T-helper 17 cell (primary cell): ENCODE data around the gene CEMIP2. TPM values are rescaled to one million over a fixed set of nuclear protein-coding genes. Genes with fewer than 3 reads are reported as not detected.
A peak's percentile ranks its signal among the peaks of the same experiment; 100 is the strongest.

Experiments used
- ATAC-seq: fragments of 150-1000 bp; cut with Tn5 transposase; 2 replicates; pipeline ENCODE4 v1.10.0; 2021; ENCODE audit warnings: mild to moderate bottlenecking, moderate library complexity
- DNase-seq, 3 donors: peaks; one replicate each; pipeline versions ENCODE4 v3.0.0 to v3.0.0-alpha.2; 2020 to 2021
- H3K9me3 ChIP-seq: one replicate; pipeline ENCODE4 v1.7.0; 2013; ENCODE audit warnings: low read length, mild to moderate bottlenecking; ENCODE audit not compliant: control insufficient read depth, poor library complexity, severe bottlenecking
- H3K27ac Mint-ChIP-seq: one replicate; pipeline ENCODE4 v1.8.0; 2022; ENCODE audit warnings: mild to moderate bottlenecking, moderate library complexity, mixed read lengths
- H3K27me3 Mint-ChIP-seq: one replicate; pipeline ENCODE4 v1.8.0; 2022; ENCODE audit warnings: mixed read lengths
- H3K36me3 Mint-ChIP-seq: one replicate; pipeline ENCODE4 v1.8.0; 2022; ENCODE audit warnings: low read depth, mixed read lengths
- H3K4me1 Mint-ChIP-seq: one replicate; pipeline ENCODE4 v1.8.0; 2022; ENCODE audit warnings: mild to moderate bottlenecking, mixed read lengths
- H3K4me3 Mint-ChIP-seq: one replicate; pipeline ENCODE4 v1.8.0; 2022; ENCODE audit warnings: mild to moderate bottlenecking, moderate library complexity, mixed read lengths
- total RNA-seq, 4 donors: library from RNA in 2 of 4; stranded (reverse) in 2 of 4; gene quantifications; one replicate each; pipeline ENCODE4 v1.2.3 and lab custom pipeline; 2022 to 2026

CEMIP2 gene
- total RNA-seq, 2 donors from 2014 or later = 129 to 240 TPM

DNA sequence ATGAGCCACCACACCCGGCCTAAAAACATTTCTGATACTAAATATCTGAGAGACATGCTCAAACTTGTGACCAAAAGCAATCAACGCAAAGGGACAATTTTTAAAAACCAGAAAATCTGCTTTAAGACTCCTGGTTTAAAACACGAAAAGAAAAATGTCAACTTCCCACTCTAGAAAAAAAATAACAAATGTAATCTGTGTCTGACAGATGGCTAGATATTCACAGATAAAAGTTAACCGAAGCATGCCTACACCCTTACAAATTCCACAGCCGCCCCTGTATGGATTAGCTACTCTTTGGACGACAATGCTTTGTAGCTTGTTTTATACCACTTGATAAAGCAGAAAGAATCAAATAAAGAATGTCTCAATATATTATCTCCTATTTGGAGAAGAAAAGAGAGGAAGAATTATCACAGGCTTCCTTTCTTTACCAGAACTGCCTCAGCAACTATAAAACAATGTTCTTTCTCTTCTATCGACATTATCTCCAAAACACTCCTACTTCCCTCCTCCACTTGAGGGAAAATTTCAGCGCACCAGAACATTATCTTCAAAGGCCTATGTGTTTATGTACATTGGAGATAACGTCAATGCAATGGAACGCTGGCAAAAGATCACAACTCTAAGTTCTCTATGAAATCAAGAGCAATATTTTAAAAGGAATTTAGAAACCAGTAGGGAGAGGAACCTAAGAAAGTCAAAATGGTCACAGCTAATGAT lies 26.2 kb downstream of the CEMIP2 start:
- Mint-ChIP-seq H3K36me3 (peaks cover 7% of the 10 kb centered on the region), H3K4me1 (peaks cover 11% of the 10 kb centered on the region), H3K4me3 (no peak overlapping the region), H3K27me3 (no peaks in the 10 kb centered on the region), H3K27ac (no peak overlapping the region)
- DNase-seq (no peak), ATAC-seq (no peak)
- no peaks in the 10 kb centered on the region for H3K9me3 ChIP-seq

DNA sequence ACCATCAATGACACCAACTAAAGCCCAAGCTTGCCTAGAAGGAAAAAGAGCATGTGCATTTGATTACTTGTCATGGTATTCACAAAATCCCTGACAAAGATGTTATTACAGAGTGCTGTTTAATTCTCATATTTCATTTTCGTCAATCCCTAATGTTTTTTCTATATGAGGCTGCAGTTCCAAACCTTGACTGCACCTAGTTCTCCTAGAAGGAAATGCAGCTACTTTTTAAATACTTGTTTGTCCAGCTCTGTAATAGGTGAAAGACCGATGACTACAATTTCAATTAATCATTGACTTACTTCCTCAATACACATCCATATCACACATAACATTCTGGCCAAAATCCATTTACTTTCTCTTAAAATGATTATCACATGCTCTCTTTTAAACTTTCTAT lies 28.1 kb downstream of the CEMIP2 start:
- H3K9me3 ChIP-seq = no peaks in the 10 kb centered on the region
- Mint-ChIP-seq H3K4me3 (peak overlapping the region; percentile 36), H3K27ac (no peak overlapping the region), H3K36me3 (peaks cover 5% of the 10 kb centered on the region), H3K4me1 (peaks cover 14% of the 10 kb centered on the region), H3K27me3 (no peaks in the 10 kb centered on the region)
- DNase-seq = no peak
- ATAC-seq = no peak

DNA sequence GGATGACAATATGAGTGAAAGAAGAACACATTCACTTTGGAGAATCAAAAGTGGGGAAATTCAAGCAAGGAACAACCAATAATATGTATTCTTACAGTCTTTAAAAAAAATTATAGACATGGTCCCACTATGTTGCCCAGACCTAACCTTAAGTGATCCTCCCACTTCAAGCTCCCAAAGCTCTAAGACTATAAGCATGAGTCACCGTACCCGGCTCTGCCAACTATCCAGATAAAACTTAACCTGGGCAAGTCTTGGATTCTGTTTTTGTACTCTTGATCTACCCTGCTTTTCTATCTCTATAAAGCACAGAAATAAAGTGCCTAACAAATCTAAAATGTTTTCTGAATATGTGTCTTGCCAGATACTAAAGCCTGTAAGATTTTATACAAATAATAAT lies 30.9 kb downstream of the CEMIP2 start:
- H3K27ac Mint-ChIP-seq = no peak overlapping the region
- no peaks in the 10 kb centered on the region for H3K27me3 Mint-ChIP-seq
- DNase-seq = no peak
- no peaks in the 10 kb centered on the region for H3K9me3 ChIP-seq
- peaks cover 8% of the 10 kb centered on the region for H3K36me3 Mint-ChIP-seq
- H3K4me3 Mint-ChIP-seq = no peak overlapping the region
- no peak for ATAC-seq
- peaks cover 11% of the 10 kb centered on the region for H3K4me1 Mint-ChIP-seq

DNA sequence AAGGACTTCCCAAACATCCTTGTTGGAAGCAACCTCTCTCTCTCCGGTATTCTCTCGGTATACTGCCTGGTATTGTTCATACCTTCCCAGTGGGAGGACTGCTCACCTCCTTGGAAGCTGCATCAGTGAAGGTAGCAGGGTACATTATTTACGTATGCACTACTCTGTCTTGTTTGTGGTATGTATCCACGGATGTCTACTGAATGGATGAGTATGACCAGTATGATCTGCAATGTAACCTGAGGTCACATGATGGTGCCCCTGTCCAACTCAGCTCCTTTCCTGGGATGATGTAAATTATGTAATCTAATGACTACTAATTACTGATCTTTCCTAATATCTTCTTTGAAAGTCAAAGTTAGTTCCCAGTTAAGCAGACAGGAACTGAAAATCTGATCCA lies 32.1 kb downstream of the CEMIP2 start:
- no peak for ATAC-seq
- no peaks in the 10 kb centered on the region for H3K9me3 ChIP-seq
- peaks cover 7% of the 10 kb centered on the region for H3K4me1 Mint-ChIP-seq
- peaks cover 10% of the 10 kb centered on the region for H3K36me3 Mint-ChIP-seq
- no peaks in the 10 kb centered on the region for H3K27me3 Mint-ChIP-seq
- no peak overlapping the region for H3K27ac Mint-ChIP-seq
- DNase-seq = no peak
- H3K4me3 Mint-ChIP-seq = no peak overlapping the region

DNA sequence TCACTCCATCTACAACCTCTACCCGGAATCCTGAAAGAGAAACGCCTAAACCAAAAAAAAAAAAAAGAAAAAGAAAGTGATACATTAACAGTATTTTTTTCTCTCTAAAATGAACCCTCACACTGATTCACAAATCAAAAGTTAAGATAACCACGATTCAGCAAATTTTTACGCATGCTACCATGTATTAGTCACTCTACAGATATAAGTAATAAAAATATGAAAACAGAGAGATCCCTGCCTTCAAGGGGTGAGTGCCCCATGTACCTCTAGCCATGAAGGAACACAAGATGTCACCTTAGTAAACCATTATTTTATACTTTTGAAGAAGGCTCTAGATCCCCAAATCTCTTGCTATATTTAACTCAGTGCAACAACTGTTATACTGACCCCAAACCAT lies 33.4 kb downstream of the CEMIP2 start:
- Mint-ChIP-seq H3K36me3 (peaks cover 12% of the 10 kb centered on the region), H3K4me1 (peaks cover 8% of the 10 kb centered on the region)
- no peak for DNase-seq

DNA sequence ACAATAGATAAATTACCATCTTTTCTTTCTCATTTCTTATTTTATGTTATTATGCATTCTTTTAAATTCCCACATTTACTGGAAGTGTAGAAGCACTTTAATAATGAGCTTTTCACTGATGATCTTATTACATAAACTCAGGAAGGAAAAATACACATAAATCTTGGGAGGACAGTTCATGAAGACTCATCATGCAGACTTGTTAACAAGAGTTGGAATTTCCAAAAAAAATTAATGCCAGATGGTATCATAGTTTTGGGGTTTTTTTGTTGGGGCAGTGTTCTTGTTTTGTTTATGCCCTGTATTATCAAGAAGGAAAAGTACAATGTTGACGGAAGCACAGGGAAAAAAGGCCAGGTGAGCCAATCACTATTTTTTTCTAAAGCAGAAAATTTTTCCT lies 35.1 kb downstream of the CEMIP2 start:
- DNase-seq (no peak), ATAC-seq (no peak)
- Mint-ChIP-seq H3K4me1 (peaks cover 12% of the 10 kb centered on the region), H3K36me3 (peaks cover 16% of the 10 kb centered on the region), H3K27ac (peak overlapping the region; percentile 1), H3K4me3 (no peak overlapping the region), H3K27me3 (no peaks in the 10 kb centered on the region)
- no peaks in the 10 kb centered on the region for H3K9me3 ChIP-seq

More for the DNA sequence above, 33.4 kb downstream of the CEMIP2 start:
- H3K27me3 Mint-ChIP-seq = no peaks in the 10 kb centered on the region
- ATAC-seq = no peak
- H3K27ac Mint-ChIP-seq = peak overlapping the region; percentile 54
- no peak overlapping the region for H3K4me3 Mint-ChIP-seq
- H3K9me3 ChIP-seq = no peaks in the 10 kb centered on the region

DNA sequence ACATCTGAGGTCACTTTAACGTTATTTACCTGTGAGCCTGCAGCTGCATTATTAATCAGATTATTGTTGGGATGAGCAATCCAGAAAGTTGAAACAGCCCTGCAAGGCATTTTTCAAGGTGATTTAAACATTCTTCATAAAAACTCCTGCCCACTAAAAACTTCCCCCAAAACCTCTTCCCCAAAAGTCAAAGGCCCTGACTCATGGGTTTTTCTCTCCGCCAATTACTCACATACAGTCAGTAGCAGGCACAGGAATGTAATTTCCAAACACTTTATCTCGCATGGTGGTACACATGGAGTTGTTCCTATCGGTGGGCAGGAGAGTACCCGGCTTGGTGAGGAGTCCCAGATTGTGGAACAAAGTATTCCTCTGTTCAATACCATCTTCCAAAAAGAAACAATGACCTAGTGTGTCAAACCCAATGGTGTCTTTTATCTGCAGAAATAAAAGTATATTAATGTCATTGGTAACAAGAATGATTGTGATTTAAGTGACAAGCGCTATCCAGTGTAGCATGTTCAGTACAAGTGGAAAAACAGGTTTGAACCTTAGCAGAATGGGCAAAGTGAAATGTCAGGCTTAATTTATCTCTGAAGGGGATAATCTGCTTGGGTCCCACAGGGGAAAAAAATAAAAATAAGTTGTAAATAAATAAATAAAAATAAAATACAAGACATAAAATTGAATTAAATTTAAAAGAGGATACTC lies 38.3 kb downstream of the CEMIP2 start:
- Mint-ChIP-seq H3K27ac (no peak overlapping the region), H3K4me3 (no peak overlapping the region), H3K4me1 (peaks cover 7% of the 10 kb centered on the region), H3K27me3 (no peaks in the 10 kb centered on the region), H3K36me3 (peaks cover 18% of the 10 kb centered on the region)
- DNase-seq = no peak
- ATAC-seq = no peak
- H3K9me3 ChIP-seq = no peaks in the 10 kb centered on the region

DNA sequence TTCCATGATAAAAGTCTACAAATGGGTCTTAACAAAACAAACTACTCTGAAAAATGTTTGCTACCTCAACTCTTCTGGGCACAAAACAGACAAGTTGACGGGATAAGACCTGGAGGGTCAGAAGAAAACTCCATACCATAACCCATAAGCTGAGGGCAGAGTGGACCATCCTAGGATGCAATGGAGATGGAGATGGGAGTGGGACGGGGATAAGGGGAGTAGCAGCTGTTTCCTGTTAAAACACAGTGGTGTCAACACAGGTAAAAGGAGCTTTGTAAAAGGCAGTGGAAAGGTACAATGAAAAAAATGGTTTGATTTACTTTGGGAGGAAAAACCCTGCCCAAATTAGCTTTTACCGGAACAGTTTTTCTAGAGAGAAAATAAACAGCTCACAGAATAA lies 41.6 kb downstream of the CEMIP2 start:
- ATAC-seq (no peak), DNase-seq (no peak)
- H3K4me3 Mint-ChIP-seq = no peak overlapping the region
- peaks cover 8% of the 10 kb centered on the region for H3K4me1 Mint-ChIP-seq
- H3K36me3 Mint-ChIP-seq = peaks cover 21% of the 10 kb centered on the region
- peak overlapping the region; percentile 49 for H3K27ac Mint-ChIP-seq
- H3K9me3 ChIP-seq = no peaks in the 10 kb centered on the region
- H3K27me3 Mint-ChIP-seq = no peaks in the 10 kb centered on the region

DNA sequence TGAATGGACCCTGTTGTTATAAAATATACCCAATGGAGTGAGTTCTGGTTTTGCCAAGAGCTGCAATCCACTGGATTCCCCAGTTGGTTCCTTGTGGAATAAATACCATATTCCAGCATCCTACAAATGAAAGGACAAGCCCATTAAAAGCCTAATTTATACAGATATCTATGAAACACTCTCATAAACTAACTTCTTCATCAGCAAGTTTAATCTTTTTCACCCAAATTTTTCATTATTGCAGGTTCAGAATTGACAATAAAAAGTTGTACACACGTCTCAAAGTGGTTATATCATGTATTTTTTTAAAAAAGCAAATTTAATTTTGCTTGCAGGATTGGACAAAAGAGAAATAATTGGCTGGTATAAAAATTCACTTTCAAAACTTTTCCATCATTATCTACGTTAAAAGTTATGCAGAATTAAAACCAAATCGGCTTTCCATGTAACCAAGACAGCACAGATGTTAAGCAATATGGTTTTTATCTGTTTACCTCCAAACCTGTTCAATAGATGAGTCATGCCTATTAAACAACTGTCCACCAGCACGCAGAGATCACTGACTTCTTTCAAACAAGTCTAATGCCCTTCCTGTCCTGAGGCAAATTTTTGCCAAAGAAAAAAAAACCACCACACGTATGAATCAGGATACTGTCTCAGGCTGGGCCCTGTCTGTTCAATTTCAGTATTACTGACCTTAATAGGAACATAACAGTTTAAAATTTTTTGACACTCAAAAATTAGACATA lies 42.5 kb downstream of the CEMIP2 start:
- Mint-ChIP-seq H3K4me1 (peaks cover 8% of the 10 kb centered on the region), H3K36me3 (peaks cover 21% of the 10 kb centered on the region), H3K27me3 (no peaks in the 10 kb centered on the region), H3K4me3 (no peak overlapping the region), H3K27ac (no peak overlapping the region)
- H3K9me3 ChIP-seq = no peaks in the 10 kb centered on the region
- ATAC-seq (no peak), DNase-seq (no peak)

DNA sequence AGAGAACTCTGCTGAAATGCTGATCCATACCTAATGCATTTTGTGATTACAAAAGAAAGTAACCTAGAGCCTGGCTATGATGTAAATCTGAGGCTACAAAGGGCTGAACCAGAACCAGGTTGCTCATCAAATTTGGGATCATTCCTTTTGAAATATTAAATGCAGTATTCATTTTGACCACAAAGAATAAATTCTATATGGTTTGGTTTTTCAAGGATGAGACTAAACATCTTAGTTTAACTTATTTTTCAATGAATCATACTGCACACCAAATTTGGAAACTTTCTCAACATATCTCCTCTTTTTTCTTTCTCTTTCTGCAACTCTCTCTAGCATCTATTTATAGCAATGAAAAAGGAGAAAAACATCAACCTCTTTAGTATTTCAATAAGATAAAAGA lies 46.5 kb downstream of the CEMIP2 start:
- peaks cover 19% of the 10 kb centered on the region for H3K36me3 Mint-ChIP-seq
- H3K9me3 ChIP-seq = no peaks in the 10 kb centered on the region
- DNase-seq = no peak
- peaks cover 14% of the 10 kb centered on the region for H3K4me1 Mint-ChIP-seq
- no peak for ATAC-seq
- H3K4me3 Mint-ChIP-seq = no peak overlapping the region
- peak overlapping the region; percentile 45 for H3K27ac Mint-ChIP-seq
- no peaks in the 10 kb centered on the region for H3K27me3 Mint-ChIP-seq

DNA sequence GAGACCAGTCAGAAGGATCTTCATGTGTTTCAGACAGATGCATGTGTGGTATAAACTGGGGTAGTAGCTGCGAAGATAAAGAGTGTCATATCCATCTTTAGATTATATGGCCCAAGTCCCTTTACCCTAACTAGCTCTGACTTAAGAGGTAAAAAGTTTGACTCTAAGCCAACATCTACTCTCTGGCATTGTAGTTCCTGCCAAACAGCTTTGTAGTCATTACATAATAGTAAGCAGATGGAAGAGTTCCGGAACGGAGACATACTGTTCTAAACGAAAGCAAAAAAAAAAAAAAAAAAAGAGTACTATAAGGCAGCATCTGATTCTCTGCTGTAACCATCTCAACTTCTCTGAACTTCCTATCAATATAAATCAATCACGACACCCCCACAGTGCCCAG lies 48.8 kb downstream of the CEMIP2 start:
- ATAC-seq (peak; percentile 23), DNase-seq (no peak)
- Mint-ChIP-seq H3K4me1 (peaks cover 14% of the 10 kb centered on the region), H3K27me3 (no peaks in the 10 kb centered on the region), H3K36me3 (peaks cover 15% of the 10 kb centered on the region), H3K27ac (peak overlapping the region; percentile 43), H3K4me3 (peak overlapping the region; percentile 31)
- no peaks in the 10 kb centered on the region for H3K9me3 ChIP-seq

DNA sequence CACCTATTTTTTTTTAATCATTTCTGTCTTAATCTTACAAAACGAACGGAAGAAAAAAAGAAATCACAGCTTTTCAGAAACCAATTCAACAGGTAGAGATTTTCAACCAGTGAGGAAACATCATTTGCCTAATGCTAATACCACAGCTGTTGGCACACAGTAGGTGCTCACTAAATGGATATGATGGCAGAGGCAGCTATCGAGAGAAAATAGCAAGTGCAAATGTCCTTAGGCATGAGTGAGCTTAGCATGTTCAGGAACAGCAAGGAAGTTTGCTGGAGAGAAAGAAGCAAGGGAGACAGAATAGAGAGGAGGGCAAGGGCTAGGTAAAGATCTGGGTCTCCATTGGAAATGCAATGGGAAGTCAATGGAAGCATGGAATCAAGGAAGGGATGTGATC lies 49.2 kb downstream of the CEMIP2 start:
- H3K9me3 ChIP-seq = no peaks in the 10 kb centered on the region
- Mint-ChIP-seq H3K27ac (no peak overlapping the region), H3K4me1 (peaks cover 16% of the 10 kb centered on the region), H3K4me3 (no peak overlapping the region), H3K27me3 (no peaks in the 10 kb centered on the region), H3K36me3 (peaks cover 15% of the 10 kb centered on the region)
- ATAC-seq (no peak), DNase-seq (no peak)

DNA sequence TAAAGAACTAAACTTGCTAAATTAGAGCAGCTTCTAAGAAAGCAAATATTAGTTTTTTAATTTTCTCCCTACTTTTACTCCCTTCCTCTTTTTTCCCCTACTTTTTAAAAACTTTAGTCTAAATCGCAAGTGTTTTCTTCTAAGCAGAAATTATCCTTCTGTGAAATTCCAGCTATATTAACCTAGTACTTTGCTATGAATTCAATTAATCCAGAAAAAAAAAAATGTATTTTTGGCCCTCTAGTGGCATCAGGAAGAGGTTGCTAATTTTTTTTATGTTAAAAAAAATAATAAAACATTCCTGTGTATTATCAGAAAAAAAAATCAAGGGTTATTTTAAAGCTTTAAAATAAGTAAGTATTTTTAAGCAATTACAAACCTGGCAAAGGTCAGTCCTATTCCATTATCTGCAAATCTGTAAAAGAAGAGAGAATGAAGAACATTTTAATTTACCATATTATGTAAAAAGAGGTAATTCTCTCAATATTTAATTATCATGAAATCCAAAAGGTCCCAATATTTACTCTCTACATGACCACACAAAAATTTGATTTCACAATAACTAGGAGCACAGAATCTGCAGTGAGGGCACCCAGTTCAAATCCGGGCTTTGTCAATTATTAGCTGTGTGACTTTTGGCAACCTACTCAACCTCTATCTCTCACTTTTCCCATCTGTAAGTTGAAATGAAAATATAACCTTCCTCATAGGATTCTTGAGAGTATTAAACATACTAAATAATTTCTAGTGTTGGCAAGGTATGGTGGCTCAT lies 52.0 kb downstream of the CEMIP2 start:
- no peaks in the 10 kb centered on the region for H3K9me3 ChIP-seq
- Mint-ChIP-seq H3K27ac (peak overlapping the region; percentile 66), H3K4me3 (no peak overlapping the region), H3K36me3 (peaks cover 13% of the 10 kb centered on the region), H3K4me1 (peaks cover 15% of the 10 kb centered on the region), H3K27me3 (no peaks in the 10 kb centered on the region)
- DNase-seq = no peak
- no peak for ATAC-seq
